A549 (cell line): ENCODE results near the gene CLGN.

Source experiments
- CTCF ChIP-seq: fragments of >200 bp; sonication (Bioruptor Twin); formaldehyde crosslinking; IDR thresholded peaks from 3 replicates; pipeline ENCODE4 v1.5.1; 2016
- EHMT2 ChIP-seq: fragments of 200-600 bp; sonication (generic); IDR thresholded peaks from 2 replicates; pipeline ENCODE4 v1.6.1; 2016; ENCODE audit warnings: antibody characterized with exemption, low read depth, mild to moderate bottlenecking, moderate library complexity
- POLR2A ChIP-seq: IDR thresholded peaks from 2 replicates; pipeline ENCODE4 v1.6.1; 2012; ENCODE audit warnings: mild to moderate bottlenecking, low read length

GRCh38 chr4:140359562-140360427 is 67.7 kb downstream of the CLGN start:
- TF ChIP-seq CTCF, result peak; percentile 88
- no peak for TF ChIP-seq EHMT2
- no peak for TF ChIP-seq POLR2A
